Measurements from ENCODE around the gene TTYH2.

DNA sequence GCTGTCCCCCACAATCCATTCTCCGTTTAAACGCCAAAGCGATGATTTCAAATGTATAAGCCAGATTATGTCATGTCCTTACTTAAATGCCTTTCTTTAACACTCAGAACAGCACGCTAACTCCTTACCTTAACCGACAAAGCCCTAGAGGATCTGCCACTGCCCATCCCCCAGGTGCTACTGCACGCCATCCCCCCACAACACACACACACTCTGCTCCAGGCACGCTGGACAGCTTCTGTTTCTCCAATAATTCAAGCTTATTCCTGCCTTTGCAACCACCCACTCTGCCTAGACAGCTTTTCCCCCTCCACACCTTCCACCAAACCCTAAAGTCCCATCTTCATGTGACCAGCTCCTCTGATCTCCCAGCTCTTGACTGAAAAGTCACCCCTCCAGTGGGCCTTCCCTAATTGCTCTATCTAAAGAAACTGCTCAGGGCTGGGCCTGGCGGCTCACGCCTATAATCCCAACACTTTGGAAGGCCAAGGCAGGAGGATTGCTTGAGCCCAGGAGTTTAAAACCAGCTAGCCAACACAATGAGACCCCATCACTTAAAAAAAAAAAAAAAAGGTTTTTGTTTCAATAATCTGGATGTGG lies 48.8 kb upstream of the TTYH2 start:
- TF ChIP-seq GATA2 (IDR thresholded peaks at IDR 0.05; ENCODE audit: low read depth, low read length) (no peak), GATA3 (IDR thresholded peaks at IDR 0.05; ENCODE audit: low read depth, low read length) (no peak)

Measured in SH-SY5Y (cell line).